Activated gamma-delta T cell (primary cell): Measurements from ENCODE around the gene KIF5A.

Source experiments
- DNase-seq: peaks from one replicate; lab custom pipeline; 2025; lab: John Stamatoyannopoulos, UW

KIF5A gene

DNA sequence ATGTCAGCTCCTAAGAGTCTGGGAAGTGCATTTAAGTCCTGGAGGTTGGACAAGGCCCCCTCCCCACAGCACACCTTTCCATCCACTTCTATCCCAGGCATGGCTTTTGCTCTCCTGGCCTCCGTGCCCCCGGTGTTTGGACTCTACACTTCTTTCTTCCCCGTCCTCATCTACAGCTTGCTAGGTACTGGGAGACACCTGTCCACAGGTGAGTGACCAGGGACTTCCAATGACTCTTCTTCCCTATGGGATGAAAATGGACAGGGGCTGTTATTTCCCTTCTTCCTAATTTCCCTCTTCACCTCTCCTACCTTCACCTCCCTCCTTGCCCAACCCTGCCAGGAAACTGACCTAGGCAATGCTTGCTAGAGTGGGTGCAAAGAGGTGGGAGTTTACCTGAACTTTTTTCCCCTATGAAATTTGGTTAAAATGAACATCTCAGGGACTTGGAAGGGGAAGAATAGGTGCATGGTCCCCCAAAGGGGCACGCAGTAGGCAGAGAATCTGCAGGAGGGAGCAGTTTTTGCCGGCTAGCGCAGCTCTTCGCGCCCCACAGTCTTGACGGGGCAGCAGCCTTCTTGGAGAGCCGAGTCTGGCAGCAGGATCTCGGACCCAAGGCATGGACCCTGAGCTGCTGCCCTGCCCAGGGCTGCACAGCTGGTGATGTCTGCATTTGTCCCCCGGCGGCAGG, 70.5 kb downstream of the KIF5A start:
- DNase-seq = no peak

DNA sequence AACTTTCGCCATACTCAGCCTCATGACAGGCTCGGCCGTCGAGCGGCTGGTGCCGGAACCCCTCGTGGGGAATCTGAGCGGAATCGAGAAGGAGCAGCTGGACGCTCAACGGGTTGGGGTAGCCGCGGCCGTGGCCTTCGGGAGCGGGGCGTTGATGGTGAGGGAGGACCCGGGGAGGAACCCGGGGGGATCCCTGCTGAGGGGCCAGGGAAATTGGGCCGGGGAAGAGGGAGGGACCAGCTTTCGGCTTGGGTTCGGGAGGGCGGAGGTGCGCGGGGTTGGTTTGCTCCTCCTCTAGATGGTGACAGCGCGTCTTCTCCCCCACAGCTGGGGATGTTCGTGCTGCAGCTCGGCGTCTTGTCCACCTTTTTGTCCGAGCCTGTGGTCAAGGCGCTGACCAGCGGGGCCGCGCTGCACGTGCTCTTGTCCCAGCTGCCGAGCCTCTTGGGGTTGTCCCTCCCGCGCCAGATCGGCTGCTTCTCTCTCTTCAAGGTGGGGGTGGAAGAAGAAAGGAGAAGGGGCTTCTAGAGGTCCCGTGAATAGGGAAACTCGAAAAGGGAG, 71.2 kb downstream of the KIF5A start:
- DNase-seq = no peak

DNA sequence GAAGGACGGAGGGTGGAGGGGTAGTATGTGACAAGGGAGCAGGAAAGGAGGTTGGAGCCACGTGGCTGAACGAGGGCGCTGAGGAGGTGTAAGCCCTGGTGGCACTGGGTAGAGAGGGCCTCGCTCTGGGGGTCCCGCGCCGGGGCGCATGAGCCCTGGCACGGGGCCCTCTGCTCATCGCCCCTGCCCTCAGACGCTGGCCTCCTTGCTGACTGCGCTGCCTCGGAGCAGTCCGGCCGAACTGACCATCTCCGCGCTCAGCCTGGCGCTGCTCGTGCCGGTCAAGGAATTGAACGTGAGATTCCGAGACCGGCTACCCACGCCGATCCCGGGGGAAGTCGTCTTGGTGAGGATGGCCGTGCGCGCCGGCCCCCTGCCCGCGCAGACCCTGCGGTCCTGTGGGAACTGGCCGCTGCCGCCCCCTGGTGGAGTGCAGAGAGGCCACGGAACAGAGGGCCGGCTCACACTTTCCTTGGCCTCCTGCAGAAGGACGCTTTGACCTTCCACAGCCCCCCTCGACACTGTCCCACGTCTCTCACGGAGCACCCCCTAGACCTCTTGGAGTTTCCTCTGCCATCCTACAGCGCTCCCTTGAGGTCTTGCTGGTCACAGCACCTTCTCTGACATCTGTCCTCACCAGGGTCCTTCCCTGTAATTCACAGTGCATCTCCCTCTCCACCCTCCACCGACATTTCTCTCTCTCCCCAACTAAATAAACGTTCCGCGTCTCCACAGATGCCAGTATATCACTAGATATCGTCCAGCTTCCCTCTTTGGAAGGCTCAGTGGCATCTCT, 71.9 kb downstream of the KIF5A start:
- DNase-seq = peak; percentile 24

DNA sequence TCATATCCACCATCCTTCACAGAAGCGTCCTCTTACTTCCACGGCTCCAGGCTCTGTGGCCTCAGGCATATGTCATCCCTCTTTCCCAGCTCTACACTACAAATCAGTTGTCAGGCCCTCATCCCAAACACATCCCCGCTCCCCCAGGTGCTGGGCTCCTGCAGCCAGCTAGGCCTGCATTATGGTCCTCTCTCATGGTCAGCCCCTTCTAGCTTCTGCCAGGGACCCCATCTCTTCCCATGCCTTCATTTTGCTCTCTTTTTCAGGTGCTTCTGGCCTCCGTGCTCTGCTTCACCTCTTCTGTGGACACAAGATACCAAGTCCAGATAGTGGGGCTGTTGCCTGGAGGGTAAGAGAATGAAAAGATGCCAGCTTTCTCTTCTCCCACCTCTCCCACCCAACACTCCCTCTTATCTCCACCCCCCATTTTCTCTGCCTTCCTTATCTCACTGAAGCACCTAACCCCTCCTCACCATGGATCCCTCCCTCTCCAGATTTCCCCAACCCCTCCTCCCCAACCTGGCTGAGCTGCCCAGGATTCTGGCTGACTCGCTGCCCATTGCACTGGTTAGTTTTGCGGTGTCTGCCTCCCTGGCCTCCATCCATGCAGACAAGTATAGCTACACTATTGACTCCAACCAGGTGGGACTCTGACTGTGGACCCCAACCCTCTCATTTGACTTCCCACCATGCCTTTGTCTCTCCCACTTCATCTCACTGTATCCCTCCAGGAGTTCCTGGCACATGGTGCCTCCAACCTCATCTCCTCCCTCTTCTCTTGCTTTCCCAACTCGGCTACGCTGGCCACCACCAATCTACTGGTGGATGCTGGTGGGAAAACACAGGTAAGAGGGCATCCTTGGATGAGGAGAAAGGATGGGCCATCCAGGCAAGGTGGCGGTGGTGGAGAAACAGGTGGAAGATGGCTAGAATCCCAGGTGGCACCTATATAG, 72.7 kb downstream of the KIF5A start:
- no peak for DNase-seq

DNA sequence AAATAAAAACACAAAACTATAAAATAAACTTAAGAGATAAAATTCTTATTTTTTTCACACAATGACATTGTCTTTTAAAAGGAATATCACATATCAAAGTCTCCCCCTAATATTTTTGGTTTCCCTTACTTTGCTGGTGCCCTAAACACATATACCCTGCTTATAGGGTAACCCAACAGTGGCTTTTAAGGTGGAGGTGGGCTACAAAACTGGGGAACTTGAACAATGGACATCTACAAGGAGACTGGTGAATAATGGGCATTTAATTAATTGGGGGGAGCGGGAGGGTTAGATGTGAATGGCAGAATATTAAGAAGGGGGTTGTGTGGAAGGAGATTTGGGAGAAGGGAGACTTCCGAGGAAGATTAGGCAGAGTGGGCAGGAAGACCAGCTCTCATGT, 73.5 kb downstream of the KIF5A start:
- no peak for DNase-seq

DNA sequence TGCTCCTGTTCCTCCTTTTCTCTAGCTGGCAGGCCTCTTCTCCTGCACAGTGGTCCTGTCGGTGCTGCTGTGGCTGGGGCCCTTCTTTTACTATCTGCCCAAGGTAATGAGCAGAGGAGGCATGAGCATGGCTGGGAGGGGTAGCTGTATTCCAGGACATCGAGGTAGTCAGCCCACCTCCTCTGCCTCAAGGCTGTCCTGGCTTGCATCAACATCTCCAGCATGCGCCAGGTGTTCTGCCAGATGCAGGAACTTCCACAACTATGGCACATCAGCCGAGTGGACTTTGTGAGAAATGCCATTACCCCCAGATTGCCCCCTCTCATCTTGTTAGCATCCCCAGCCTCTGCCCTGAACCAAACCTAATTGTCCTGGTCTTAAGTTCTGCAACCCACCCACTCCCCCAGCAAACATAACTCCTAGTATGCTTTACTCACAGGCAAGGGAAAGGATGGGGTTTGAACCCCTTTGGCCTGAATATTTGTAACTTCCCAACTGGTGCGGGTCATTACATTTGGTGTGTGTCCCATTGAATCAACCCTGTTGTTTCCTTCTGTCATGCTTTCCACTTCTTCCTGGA, 74.1 kb downstream of the KIF5A start:
- no peak for DNase-seq

DNA sequence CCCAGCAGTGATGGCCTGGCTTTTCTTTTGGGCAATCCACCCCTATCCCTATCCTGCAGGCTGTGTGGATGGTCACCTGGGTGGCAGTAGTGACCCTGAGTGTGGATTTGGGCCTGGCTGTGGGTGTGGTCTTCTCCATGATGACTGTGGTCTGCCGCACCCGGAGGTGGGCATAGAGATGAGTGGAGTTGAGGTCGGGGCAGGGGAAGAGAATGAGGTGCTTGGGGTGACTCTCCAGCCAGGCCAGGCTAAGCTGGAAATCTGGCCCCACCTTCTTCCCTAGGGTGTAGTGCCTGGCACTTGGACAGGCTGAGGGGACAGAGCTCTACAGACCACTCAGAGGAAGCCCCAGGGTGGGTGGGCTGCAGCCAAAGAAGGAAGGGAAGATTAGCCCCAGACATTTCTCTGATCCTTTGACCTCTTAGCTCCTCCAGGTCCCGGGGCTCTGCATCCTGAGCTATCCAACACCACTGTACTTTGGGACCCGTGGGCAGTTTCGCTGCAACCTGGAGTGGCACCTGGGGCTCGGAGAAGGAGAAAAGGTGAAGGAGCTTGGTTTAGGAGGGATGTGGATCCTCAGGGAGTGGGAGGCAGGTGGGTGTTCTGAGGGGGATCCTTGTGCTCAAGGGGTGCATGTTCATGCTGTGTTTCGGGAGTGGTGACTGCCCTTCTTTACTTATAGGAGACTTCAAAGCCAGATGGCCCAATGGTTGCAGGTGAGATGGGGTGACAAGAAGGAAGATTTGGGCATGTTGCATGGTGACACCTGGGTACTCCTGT, 74.8 kb downstream of the KIF5A start:
- DNase-seq = no peak

DNA sequence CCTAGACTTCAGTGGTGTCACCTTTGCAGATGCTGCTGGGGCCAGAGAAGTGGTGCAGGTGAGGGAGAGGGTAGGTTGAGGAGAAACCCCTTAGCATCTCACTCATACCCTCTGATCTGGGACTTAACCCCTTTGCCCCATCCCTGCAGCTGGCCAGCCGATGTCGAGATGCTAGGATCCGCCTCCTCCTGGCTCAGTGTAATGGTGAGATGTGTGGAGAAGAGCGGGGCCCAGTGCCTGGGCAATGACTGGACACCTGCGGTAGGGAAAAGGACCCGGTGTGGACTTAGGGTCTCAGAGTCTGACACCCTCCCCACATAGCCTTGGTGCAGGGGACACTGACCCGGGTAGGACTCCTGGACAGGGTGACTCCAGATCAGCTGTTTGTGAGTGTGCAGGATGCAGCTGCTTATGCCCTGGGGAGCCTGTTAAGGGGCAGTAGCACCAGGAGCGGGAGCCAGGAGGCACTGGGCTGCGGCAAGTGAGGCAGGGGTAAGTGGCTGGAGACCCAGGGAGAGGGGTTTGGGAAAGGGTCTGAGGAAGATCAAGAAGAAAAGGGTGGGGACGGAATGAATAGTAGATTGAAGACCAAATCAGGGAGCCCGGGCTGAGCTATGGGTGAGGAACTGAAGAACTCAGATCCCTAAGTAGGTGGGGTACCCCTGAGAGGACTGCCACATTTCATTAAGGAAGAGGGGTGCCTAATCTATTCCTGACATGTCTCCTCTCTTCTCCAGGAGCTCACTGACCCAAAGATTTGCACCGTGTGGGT, 75.6 kb downstream of the KIF5A start:
- DNase-seq = no peak

DNA sequence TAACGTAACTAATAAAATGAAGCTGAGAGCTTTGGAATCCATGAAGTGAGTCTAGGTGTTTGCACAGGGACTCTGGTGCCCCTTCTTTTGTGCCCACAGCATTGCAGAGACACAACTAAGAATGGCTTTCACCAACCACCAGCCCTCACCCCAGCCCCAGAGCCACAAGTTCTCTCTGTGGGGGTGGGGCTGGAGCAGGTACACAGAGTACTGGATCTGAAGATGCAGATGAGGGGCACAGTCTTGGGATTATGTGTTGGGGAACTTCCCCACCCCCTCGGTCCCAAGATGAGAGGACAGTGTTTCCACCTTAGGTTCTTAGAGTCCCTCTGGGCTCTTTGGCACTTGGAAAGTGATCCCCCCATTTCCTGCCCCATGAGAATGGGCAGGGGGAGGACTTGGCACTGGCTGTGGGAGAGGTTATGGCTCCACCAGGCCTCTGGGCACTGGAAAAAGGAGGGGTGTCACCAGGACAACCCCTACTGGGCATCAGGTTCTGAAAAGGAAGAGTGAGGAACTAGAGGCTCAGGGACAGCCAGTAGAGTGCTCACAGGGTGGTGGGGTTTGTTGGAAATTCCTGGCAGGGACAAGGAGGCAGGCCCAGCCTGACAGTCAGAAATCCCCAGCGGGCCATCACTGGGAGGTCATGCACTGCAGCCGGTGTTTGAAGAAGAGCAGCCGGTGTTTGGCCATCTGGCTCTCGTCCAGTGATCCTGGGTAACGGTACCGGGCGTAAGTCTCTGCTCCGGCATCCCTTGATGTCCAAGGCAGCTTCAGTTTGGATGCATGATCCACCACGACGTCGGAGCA, 76.5 kb downstream of the KIF5A start:
- DNase-seq = no peak

DNA sequence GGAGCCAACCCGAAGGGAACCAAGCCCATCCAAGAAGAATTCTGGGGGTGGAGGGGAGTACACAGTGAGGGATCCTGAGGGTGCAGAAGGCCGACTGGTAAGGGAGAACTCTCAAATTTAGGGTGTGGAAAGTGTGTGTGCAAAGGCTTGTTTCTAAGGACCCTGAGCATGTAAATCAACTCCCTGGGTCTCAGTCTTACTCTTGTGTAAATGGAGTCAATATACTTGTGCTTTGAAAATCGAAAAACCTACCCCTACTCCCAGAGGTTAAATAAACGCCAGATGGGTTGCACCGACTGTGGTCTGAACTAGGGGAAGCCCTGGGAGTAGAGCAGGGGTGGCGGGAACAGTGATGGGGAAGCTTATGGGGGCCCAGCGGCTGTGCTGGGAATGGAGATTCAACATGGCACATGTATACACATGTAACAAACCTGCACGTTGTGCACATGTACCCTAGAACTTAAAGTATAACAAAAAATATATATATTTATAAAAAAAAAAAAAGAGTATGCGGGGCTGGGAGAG, 77.1 kb downstream of the KIF5A start:
- DNase-seq = no peak

DNA sequence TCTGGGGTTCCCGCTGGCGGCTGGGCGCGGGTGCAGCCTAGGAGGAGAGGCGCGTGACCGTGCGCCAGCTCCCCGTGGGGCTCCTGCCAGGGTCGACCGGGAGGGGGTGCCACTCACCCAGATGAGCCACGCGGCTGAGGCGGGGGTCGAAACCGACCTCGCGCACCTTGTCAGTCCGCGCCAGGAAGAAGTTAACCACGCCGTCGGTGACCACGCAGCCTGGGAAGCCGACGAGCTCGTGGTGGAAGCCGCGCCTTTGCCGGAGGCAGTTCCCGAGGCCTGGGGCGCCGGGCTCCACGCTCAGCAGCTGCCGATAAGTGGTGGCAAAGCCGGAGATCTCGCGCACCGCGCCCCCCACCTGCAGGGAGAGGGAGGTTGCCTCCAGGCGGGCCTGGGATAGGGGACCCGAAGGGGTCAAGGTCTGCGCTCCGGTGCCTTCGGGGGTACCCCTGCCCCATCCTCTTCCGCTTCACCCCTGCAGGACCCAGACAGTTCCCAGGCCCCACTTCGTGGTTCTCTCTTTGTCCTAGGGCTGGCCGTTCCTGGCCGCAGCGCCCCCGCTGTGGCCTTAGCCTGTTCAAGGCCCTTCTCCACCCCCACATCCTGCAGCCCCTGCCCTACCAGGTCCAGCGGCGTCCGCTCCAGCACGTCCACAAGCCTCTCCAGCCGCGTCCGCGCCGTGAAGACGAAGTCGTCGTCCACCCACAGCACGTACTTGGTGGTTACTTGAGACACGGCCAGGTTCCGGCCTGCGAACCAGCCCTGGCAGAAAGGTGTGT, 77.8 kb downstream of the KIF5A start:
- DNase-seq = no peak

DNA sequence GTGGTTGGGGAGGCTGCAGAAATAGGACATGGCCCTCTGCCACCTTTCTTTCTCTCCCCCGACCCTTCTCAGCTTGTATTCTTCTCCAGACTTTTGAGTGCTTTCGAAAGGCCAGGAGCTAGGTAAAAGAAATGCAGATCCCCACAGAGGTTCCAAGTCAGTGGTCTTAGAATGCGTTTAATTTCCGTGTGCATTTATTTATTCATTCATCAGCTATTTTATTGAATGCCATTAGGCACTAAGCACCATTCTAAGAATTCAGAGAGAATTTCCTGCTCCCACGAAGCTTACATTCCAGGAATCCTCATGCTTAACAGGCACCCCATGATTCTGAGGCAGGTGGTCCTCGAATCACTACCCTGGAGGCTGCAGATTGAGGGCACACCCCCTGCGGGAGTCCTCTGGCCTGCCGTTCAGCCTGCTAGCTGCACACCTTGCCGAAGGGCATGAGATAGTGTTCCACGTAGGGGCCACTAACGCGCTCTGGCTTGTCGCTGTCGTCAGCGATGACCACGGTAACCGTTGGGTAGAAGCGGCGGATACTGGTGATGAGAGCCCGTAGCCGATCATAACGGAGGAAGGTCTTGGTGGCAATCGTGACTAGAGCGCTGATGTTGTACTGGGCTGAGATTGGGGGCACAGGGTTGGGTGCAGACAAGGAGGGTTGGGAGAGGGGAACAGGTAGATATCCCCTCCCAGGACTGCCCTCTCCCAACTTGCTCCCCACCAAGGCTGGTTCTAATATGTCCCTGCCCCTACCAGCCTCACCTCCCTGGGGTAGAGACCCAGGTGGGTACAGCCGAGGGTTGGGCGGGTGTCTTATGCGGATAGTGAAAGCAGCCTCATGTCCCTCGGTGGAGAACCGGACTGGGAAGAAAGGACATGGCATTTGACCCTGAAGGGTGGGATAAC, 78.7 kb downstream of the KIF5A start:
- no peak for DNase-seq

DNA sequence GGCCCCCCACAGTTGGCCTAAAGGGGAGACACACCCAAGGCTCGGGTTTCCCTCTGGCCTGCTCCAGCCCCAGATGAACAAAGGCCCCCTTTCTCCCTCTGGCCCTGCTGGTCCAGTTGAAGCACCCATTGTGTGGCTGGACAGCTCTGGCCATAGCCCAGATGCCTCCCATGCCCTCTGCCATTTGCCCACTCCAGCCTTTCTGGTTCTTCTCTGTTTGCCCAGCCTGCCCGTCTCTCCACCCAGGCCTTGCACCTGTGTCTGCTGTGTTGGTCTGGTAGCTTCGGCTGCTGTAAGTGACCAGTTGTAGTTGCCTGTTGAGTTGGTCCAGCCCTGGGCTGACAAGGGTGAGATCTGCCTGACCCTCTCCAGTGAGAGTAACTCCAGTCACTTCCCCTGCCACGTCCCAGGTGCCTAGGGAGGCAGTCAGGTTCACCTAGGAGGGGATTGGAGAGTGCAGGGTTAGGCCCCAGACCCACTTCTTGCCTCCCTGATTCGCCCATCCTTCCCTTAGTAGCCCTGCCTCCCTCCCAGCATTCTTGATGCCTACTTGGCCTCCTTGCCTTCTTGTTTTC, 80.1 kb downstream of the KIF5A start:
- DNase-seq = no peak

DNA sequence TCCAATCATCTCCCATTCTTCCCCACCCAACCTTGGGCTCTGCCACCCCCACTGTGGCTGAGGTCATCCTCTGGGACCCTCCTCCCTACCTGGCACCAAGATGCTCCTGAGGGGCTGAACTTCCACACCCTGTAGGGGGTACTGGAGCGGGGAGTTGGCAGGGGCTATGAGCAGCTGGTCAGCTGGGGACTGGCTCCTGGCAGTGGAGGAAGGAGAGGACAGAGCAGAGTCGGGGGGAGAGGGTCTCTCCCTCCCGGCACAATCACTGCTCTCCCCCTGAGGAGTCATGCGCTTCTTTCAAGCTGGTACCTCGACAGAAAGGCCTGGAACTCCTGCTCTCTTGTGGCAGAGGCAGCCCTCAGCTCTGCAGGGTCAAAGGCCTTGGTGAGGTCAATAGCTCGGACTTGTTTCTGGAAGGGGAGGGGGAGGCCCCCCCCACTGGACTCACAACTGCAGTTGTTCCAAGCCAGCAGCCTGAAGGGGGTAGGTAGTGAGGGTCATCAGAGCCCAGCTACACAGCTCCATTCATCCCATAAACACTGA, 81.1 kb downstream of the KIF5A start:
- no peak for DNase-seq

DNA sequence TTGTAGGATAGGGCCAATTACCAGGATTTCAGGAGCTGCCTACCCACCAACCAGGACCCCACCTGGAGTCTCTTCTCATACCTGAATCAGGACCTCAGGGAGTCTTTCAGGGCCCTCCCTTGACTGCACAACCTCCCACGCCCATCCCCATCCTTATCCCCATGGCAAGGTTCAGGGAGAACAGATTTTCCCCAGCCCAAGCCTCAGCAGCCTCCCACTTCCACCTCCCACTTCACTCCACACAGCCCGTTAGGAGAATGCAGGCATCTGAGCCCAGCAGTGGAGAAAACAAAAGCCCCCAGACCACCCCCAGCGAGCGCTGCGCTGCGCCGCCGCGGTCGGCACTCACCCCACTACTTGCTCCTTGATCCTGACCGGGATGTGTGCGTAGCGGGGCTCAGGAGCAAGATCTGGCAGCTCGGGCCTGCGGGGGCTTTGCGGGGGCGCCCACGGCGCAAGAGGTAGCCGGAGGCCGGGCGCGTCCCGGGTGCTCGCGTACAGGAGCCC, 81.8 kb downstream of the KIF5A start:
- DNase-seq = no peak
